Choroid plexus epithelial cell (primary cell): ENCODE results near the gene KLF4.

ENCODE experiments used
- DNase-seq: peaks from one replicate; pipeline ENCODE4 v3.0.0-alpha.2; 2010; ENCODE audit warnings: low read depth
- H3K4me3 ChIP-seq: 2 replicates; pipeline ENCODE4 v1.5.1; 2011; ENCODE audit warnings: low read depth, mild to moderate bottlenecking, control low read depth, low read length, moderate library complexity
- TF ChIP-seq, protein P1 (sequence below): conservative IDR thresholded peaks from 2 replicates; pipeline ENCODE4 v1.5.1; 2011; ENCODE audit warnings: low read depth, mild to moderate bottlenecking, control low read depth, inconsistent platforms, low read length, moderate library complexity

The KLF4 gene

DNA sequence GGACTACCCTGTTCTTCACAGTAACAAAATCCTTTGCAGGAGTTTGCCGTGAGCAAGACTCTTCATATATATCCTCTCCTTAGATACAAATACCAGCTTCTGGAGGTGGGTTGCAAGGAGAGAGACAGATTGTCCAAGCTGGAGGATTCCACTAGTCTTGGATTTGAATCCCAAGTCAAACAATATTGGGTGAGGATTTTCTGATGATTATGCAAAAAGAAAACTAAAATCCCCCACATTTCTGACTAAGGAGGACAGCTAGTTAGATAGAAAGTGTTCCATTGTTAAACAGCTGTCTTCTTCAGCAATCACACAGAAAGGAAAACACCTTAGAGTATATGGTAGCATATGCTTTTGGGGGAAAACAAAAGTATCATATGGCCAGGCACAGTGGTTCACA lies 54.2 kb downstream of the KLF4 start:
- TF ChIP-seq, protein P1, sequence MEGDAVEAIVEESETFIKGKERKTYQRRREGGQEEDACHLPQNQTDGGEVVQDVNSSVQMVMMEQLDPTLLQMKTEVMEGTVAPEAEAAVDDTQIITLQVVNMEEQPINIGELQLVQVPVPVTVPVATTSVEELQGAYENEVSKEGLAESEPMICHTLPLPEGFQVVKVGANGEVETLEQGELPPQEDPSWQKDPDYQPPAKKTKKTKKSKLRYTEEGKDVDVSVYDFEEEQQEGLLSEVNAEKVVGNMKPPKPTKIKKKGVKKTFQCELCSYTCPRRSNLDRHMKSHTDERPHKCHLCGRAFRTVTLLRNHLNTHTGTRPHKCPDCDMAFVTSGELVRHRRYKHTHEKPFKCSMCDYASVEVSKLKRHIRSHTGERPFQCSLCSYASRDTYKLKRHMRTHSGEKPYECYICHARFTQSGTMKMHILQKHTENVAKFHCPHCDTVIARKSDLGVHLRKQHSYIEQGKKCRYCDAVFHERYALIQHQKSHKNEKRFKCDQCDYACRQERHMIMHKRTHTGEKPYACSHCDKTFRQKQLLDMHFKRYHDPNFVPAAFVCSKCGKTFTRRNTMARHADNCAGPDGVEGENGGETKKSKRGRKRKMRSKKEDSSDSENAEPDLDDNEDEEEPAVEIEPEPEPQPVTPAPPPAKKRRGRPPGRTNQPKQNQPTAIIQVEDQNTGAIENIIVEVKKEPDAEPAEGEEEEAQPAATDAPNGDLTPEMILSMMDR = no peak
- no peak for DNase-seq
- H3K4me3 ChIP-seq = no peak overlapping the region
